K562 (cell line): Measurements from ENCODE around the gene LASP1. TPM values are rescaled to one million over a fixed set of nuclear protein-coding genes. Genes with fewer than 3 reads are reported as not detected.

Source experiments
- ATAC-seq: fragments of 200-7000 bp; cut with Tn5 transposase; 3 replicates; pipeline ENCODE4 v1.9.1; 2020; ENCODE audit warnings: moderate library complexity
- BruUV-seq: library from RNA; stranded (reverse); fragments of 400-500 nt; replicated peaks from 2 replicates; lab custom pipeline; 2021; lab: Mats Ljungman, UMichigan
- CTCF ChIA-PET: fragments of 300-600 bp; formaldehyde crosslinking; extraction: SDS; loops from one replicate; lab custom pipeline; 2021; ENCODE audit warnings: low intra/inter-chr PET ratio; lab: Yijun Ruan, JAX
- POLR2A ChIA-PET: fragments of 300-600, 350-650 bp; sonication (Branson Sonifier 250); formaldehyde crosslinking; extraction: SDS; loops from one replicate; lab custom pipeline; 2021; ENCODE audit warnings: antibody characterized with exemption, inconsistent platforms; lab: Yijun Ruan, JAX
- DNase-seq, 4 experiments: peaks; one replicate each; pipeline versions ENCODE4 v3.0.0 to v3.0.0-alpha.2; 2011 to 2018; ENCODE audit warnings: low spot score in 3 of 4, mixed read lengths in 3 of 4; ENCODE audit errors: extremely low read depth in 1 of 4
- FAIRE-seq: peaks from 2 replicates; lab custom pipeline; 2011; peaks lifted over from hg19 to GRCh38; lab: Jason Lieb, UNC
- H2AFZ ChIP-seq: 2 replicates; pipeline ENCODE4 v1.6.0; 2011; ENCODE audit warnings: low read depth, low read length, control low read depth, inconsistent platforms
- H3K27ac ChIP-seq: fragments of 200-600 bp; 3 replicates; pipeline ENCODE4 v1.8.0; 2011; ENCODE audit warnings: low read depth, mild to moderate bottlenecking, control low read depth, inconsistent platforms, low read length, moderate library complexity, mixed read lengths; ENCODE audit errors: extremely low read depth
- H3K27me3 ChIP-seq, 2 experiments: fragments of 300-600 bp in 1 of 2; 2 replicates in 1 of 2; 3 replicates in 1 of 2; pipeline versions ENCODE4 v1.6.0 to v1.8.0; 2011; ENCODE audit warnings: inconsistent platforms in 2 of 2, low read length in 2 of 2, mild to moderate bottlenecking in 1 of 2, mixed read lengths in 1 of 2, moderate library complexity in 1 of 2; ENCODE audit not compliant: control insufficient read depth in 2 of 2, insufficient read depth in 2 of 2
- H3K36me3 ChIP-seq: fragments of 300-600 bp; 3 replicates; pipeline ENCODE4 v1.8.0; 2011; ENCODE audit warnings: mild to moderate bottlenecking, low read length, inconsistent platforms; ENCODE audit not compliant: control insufficient read depth, insufficient read depth
- H3K4me1 ChIP-seq, 2 experiments: fragments of 200-600 bp in 1 of 2; replicated peaks in 1 of 2; 2 replicates in 1 of 2; 3 replicates in 1 of 2; pipeline versions ENCODE4 v1.5.1 to v1.8.0; 2011; ENCODE audit warnings: inconsistent platforms in 2 of 2, low read length in 2 of 2, mild to moderate bottlenecking in 1 of 2, mixed read lengths in 1 of 2, moderate library complexity in 1 of 2; ENCODE audit not compliant: control insufficient read depth in 2 of 2, insufficient read depth in 2 of 2
- H3K4me2 ChIP-seq: 2 replicates; pipeline ENCODE4 v1.6.1; 2011; ENCODE audit warnings: low read length, control low read depth, inconsistent platforms, mixed read lengths; ENCODE audit not compliant: insufficient read depth
- H3K4me3 ChIP-seq: fragments of 200-600 bp; sonication (generic), shearing (Covaris generic); 2 replicates; pipeline ENCODE4 v1.5.1; 2016; ENCODE audit warnings: control low read depth, inconsistent platforms
- H3K79me2 ChIP-seq: fragments of 200-600 bp; 3 replicates; pipeline ENCODE4 v1.8.0; 2011; ENCODE audit warnings: low read length, inconsistent platforms; ENCODE audit not compliant: control insufficient read depth, insufficient read depth
- H3K9ac ChIP-seq, 2 experiments: 2 replicates each; pipeline versions ENCODE4 v1.6.0 to v1.6.1; 2011; ENCODE audit warnings: low read depth in 2 of 2, low read length in 2 of 2, control low read depth in 1 of 2, inconsistent platforms in 1 of 2, mild to moderate bottlenecking in 1 of 2, mixed read lengths in 1 of 2; ENCODE audit not compliant: insufficient read depth in 1 of 2
- H3K9me1 ChIP-seq: one replicate; pipeline ENCODE4 v1.6.0; 2011; ENCODE audit warnings: inconsistent platforms, mild to moderate bottlenecking, low read length, moderate library complexity; ENCODE audit not compliant: control insufficient read depth, insufficient read depth
- H3K9me3 ChIP-seq: replicated peaks from 2 replicates; pipeline ENCODE4 v1.5.1; 2011; ENCODE audit warnings: low read depth, low read length, inconsistent platforms; ENCODE audit not compliant: control insufficient read depth, insufficient read depth
- H4K20me1 ChIP-seq: replicated peaks from 2 replicates; pipeline ENCODE4 v1.6.1; 2011; ENCODE audit warnings: low read length, inconsistent platforms, mixed read lengths; ENCODE audit not compliant: control insufficient read depth, insufficient read depth
- ARID3B ChIP-seq: fragments of 250-450 bp; sonication (Bioruptor Pico); IDR thresholded peaks from 2 replicates; pipeline ENCODE4 v1.4.0; 2020; ENCODE audit warnings: borderline replicate concordance
- CTCF ChIP-seq, 3 experiments: IDR thresholded peaks in 2 of 3; conservative IDR thresholded peaks in 1 of 3; 2 replicates each; pipeline ENCODE4 v1.5.1; 2011 to 2012; ENCODE audit warnings: low read length in 3 of 3, mild to moderate bottlenecking in 3 of 3, control low read depth in 2 of 3, improper control_type of control experiment in 1 of 3, inconsistent platforms in 1 of 3, low read depth in 1 of 3, mixed read lengths in 1 of 3, moderate library complexity in 1 of 3; ENCODE audit not compliant: insufficient read depth in 2 of 3
- KDM1A ChIP-seq, 2 experiments: fragments of 450-650 bp; IDR thresholded peaks; 2 replicates each; pipeline ENCODE4 v1.6.1; 2016; ENCODE audit warnings: mild to moderate bottlenecking in 2 of 2
- NR0B1 ChIP-seq: fragments of 450-650 bp; IDR thresholded peaks from one replicate; pipeline ENCODE4 v1.6.1; 2018; ENCODE audit warnings: mild to moderate bottlenecking, moderate library complexity; ENCODE audit not compliant: partially characterized antibody
- NRF1 ChIP-seq, 2 experiments: fragments of 450-650 bp; IDR thresholded peaks in 1 of 2; conservative IDR thresholded peaks in 1 of 2; 2 replicates each; pipeline ENCODE4 v1.6.1; 2014; ENCODE audit warnings: mild to moderate bottlenecking in 2 of 2
- RCOR1 ChIP-seq, 2 experiments: IDR thresholded peaks; 2 replicates each; pipeline ENCODE4 v1.6.1; 2012; ENCODE audit warnings: low read depth in 2 of 2, low read length in 2 of 2, borderline replicate concordance in 1 of 2, improper control_type of control experiment in 1 of 2
- ZNF518B ChIP-seq: fragments of 250-450 bp; sonication (Bioruptor Pico); IDR thresholded peaks from 2 replicates; pipeline ENCODE4 v1.5.0; 2021; ENCODE audit warnings: mild to moderate bottlenecking, moderate library complexity
- WGBS: fragments of 100-300 bp; shearing (Covaris generic); methylation state at CpG from one replicate; pipeline ENCODE4 v1.1.6; 2016; ENCODE audit warnings: low coverage, mixed read lengths; ENCODE audit not compliant: insufficient coverage; ENCODE audit errors: missing lambda C conversion rate; 5-methylcytosine and 5-hydroxymethylcytosine counted together
- in situ Hi-C: fragments of 300-500 bp; cut with MboI; formaldehyde crosslinking; loops from 4 replicates; pipeline ENCODE4 v1.15.0; 2018; ENCODE audit warnings: inconsistent platforms, mixed read lengths
- intact Hi-C: fragments of 100-400 bp; cut with micrococcal nuclease; formaldehyde crosslinking; loops from 2 replicates; pipeline ENCODE4 v1.14.2; 2022
- polyA plus RNA-seq, 8 experiments: library from polyadenylated mRNA; depleted of rRNA in 4 of 8; stranded (reverse) in 5 of 8; unstranded in 3 of 8; fragments of >200 nt; fragmentation: Nextera tagmentation in 2 of 8; fragmentation: Illumina TruSeq in 1 of 8; extraction: Ambion mirVana in 2 of 8; extraction: Trizol in 1 of 8; gene quantifications; 2 replicates each; pipeline versions ENCODE4 v1.2.1 to v1.2.3, GENCODE V29; 2011 to 2014; ENCODE audit warnings: inconsistent platforms in 1 of 8, missing spikeins in 1 of 8
- total RNA-seq, 7 experiments: library from RNA; depleted of rRNA in 6 of 7; stranded (reverse); fragments of >200 nt in 6 of 7; fragmentation: Illumina TruSeq in 2 of 7; extraction: Trizol in 2 of 7; gene quantifications; 2 replicates each; pipeline versions ENCODE4 v1.2.1 to v1.2.3, GENCODE V29; 2011 to 2021; ENCODE audit warnings: low replicate concordance in 1 of 7

The LASP1 gene
- total and polyA plus RNA-seq, 9 of the 15 experiments (the other 6 are each of a cell fraction or from before 2014, with no cell fraction given): 23.0 to 125 (median 55.3) TPM

- H3K9me1 ChIP-seq: no peaks in the 10 kb centered on the region
- H3K4me2 ChIP-seq: no peak overlapping the region
- no peak for ATAC-seq
- no peaks in the 10 kb centered on the region; a peak in 1 of 5 replicates for H3K4me1 ChIP-seq
- BruUV-seq: no TSS peak
- no peak overlapping the region for H2AFZ ChIP-seq
- ChIA-PET POLR2A (interaction anchor here (2.2 kb wide), 1 partner anchor 11 kb away, joined by 6 read pairs; no protein-coding TSS in a partner anchor), CTCF (no interaction called here)
- no peaks in the 10 kb centered on the region for H3K79me2 ChIP-seq
- WGBS: 4% methylated on average over 4 of the region's 4 CpGs
- no peak overlapping the region for H3K9ac ChIP-seq
- 0 out of 4 replicates have a peak, but pooled peaks of 1 of the 2 experiments have one; percentile 15 for TF ChIP-seq RCOR1 (IDR thresholded peaks at IDR 0.05; ENCODE audit: borderline replicate concordance in 1 of 2, low read depth in 2 of 2, low read length in 2 of 2)
- no peak for TF ChIP-seq ARID3B (CRISPR knock-in tag)
- TF ChIP-seq CTCF (IDR thresholded peaks at IDR 0.05 in 2 of 3, conservative IDR thresholded peaks at IDR 0.05 in 1 of 3; ENCODE audit: insufficient read depth in 2 of 3, low read depth in 1 of 3, low read length in 3 of 3): 0 out of 6 replicates have a peak, but pooled peaks of 1 of the 3 experiments have one; percentile 17
- TF ChIP-seq KDM1A (IDR thresholded peaks at IDR 0.05): peak; percentile 35 to 45; a peak in 2 of 4 replicates
- TF ChIP-seq NRF1 (conservative IDR thresholded peaks at IDR 0.05 in 1 of 2, IDR thresholded peaks at IDR 0.05 in 1 of 2): no peak
- TF ChIP-seq NR0B1: no peak
- TF ChIP-seq ZNF518B: no peak
- no peak overlapping the region for H3K27ac ChIP-seq
- H3K36me3 ChIP-seq: no peaks in the 10 kb centered on the region
- intact Hi-C loops: no loop called here
- DNase-seq: no peak
- no peak for FAIRE-seq
- in situ Hi-C loops: no loop called here
- H3K4me3 ChIP-seq: no peak overlapping the region
- H4K20me1 ChIP-seq: no peaks in the 10 kb centered on the region
- no peaks in the 10 kb centered on the region for H3K9me3 ChIP-seq
- H3K27me3 ChIP-seq: peaks cover 0 to 3% of the 10 kb centered on the region in 2 experiments; a peak in 1 of 5 replicates
Observed at GRCh38 chr17:38970128-38970527, 100.3 kb downstream of the LASP1 start.
